Measurements from ENCODE around the gene WDR64. TPM values are rescaled to one million over a fixed set of nuclear protein-coding genes. Genes with fewer than 3 reads are reported as not detected.
"Not testable (repeated sequence)": the region's sequence is repeated elsewhere in the genome, so short reads cannot be mapped to it uniquely, and the experiment has no call there.

Gene WDR64
- total and polyA plus RNA-seq, 9 donors: 0.10 to 0.67 (median 0.34) TPM; not detected in 2

- H3K36me3 ChIP-seq: no peaks in the 10 kb centered on the region
- H3K9me3 ChIP-seq: no peaks in the 10 kb centered on the region
- H3K4me1 ChIP-seq (ENCODE audit: insufficient read depth): no peaks in the 10 kb centered on the region
- no peak for DNase-seq
- H3K27me3 ChIP-seq: no peaks in the 10 kb centered on the region
- no peak overlapping the region for H3K4me3 ChIP-seq
- WGBS, 3 donors: 76 to 91% (median 89%) methylated on average over 3 of the region's 3 CpGs
- TF ChIP-seq POLR2A (IDR thresholded peaks at IDR 0.05): no peak
- no peak for TF ChIP-seq CTCF (IDR thresholded peaks at IDR 0.05)
- no peak for TF ChIP-seq EP300 (IDR thresholded peaks at IDR 0.05)
- no peak overlapping the region for H3K27ac ChIP-seq
- intact Hi-C loops (cut with DNase I): no loop called here
These were observed 148.6 kb downstream of the WDR64 start for GRCh38 chr1:241800640-241801039.

GRCh38 chr1:241802863-241803262, 150.8 kb downstream of the WDR64 start:
- Histone ChIP-seq H3K27ac (no peak overlapping the region), H3K36me3 (no peaks in the 10 kb centered on the region), H3K4me1 (ENCODE audit: insufficient read depth) (no peaks in the 10 kb centered on the region), H3K9me3 (no peaks in the 10 kb centered on the region), H3K27me3 (no peaks in the 10 kb centered on the region), H3K4me3 (no peak overlapping the region)
- intact Hi-C loops (cut with DNase I): no loop called here
- DNase-seq: no peak
- TF ChIP-seq EP300 (IDR thresholded peaks at IDR 0.05) (no peak), POLR2A (IDR thresholded peaks at IDR 0.05) (no peak), CTCF (IDR thresholded peaks at IDR 0.05) (no peak)
- 91 to 96% (median 92%) methylated on average over 3 of the region's 3 CpGs for WGBS, 3 donors

GRCh38 chr1:241804706-241805105, 152.6 kb downstream of the WDR64 start:
- H3K27me3 ChIP-seq; H3K4me3 ChIP-seq; H3K9me3 ChIP-seq; H3K36me3 ChIP-seq; DNase-seq; H3K4me1 ChIP-seq (ENCODE audit: insufficient read depth); intact Hi-C loops (cut with DNase I); H3K27ac ChIP-seq: not testable (repeated sequence)
- WGBS, 3 donors: 89 to 92% (median 91%) methylated on average over 4 of the region's 4 CpGs

- H3K36me3 ChIP-seq: no peaks in the 10 kb centered on the region
- H3K9me3 ChIP-seq: no peaks in the 10 kb centered on the region
- no peak for DNase-seq
- TF ChIP-seq POLR2A (IDR thresholded peaks at IDR 0.05): no peak
- H3K4me3 ChIP-seq: no peak overlapping the region
- no peaks in the 10 kb centered on the region for H3K4me1 ChIP-seq (ENCODE audit: insufficient read depth)
- no peaks in the 10 kb centered on the region for H3K27me3 ChIP-seq
- WGBS, 3 donors: 25 to 43% (median 35%) methylated on average over 2 of the region's 2 CpGs
- no peak overlapping the region for H3K27ac ChIP-seq
- intact Hi-C loops (cut with DNase I): no loop called here
These were observed 156.2 kb downstream of the WDR64 start for GRCh38 chr1:241808265-241808664.

GRCh38 chr1:241810769-241811405, 158.8 kb downstream of the WDR64 start:
- Histone ChIP-seq H3K4me3 (no peak overlapping the region), H3K4me1 (ENCODE audit: insufficient read depth) (no peaks in the 10 kb centered on the region), H3K36me3 (no peaks in the 10 kb centered on the region), H3K27me3 (no peaks in the 10 kb centered on the region), H3K27ac (no peak overlapping the region), H3K9me3 (no peaks in the 10 kb centered on the region)
- TF ChIP-seq CTCF (IDR thresholded peaks at IDR 0.05) (no peak), POLR2A (IDR thresholded peaks at IDR 0.05) (no peak), EP300 (IDR thresholded peaks at IDR 0.05) (no peak)
- WGBS, 3 donors: 83 to 95% (median 89%) methylated on average over 8 of the region's 8 CpGs
- DNase-seq: no peak
- intact Hi-C loops (cut with DNase I): no loop called here

Data from ovary (tissue), 9 donors.